NCI-H2081 (cell line): ENCODE data around the gene EPHA10.

Experiments used
- DNase-seq, 2 experiments: peaks; one replicate each; lab custom pipeline; 2025; lab: John Stamatoyannopoulos, UW

The EPHA10 gene

DNA sequence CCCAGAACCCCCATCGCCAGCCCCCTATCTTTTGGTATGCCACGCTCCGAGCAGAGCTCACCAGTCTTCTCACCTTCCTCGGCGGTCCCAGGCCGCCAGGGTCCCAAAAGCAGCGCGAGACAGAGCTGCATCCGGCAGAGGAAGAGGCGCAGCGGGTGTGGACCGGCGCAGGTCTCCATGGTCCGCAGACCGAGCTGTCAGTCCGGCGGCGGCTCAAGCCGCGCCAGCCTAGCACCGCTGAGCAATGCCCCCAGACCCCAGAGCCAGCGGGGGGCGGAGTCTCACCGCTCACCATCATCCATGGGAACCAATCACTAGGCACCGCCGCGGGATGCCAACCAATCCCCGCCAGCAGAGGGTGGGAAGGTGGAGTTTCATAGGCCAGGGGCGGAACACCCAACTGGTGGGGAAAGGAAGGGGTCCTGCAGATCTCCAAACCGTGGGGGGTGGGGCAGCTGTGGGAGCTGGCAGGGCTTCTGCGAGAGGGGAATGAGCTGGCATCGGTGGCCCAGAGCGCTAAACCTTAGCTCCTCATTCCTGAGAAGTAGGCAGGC is at the start of gene EPHA10:
TSS of gene EPHA10 (minus strand) at position 233 of the 554 bp plus-strand sequence. CDS start at position 179, 54 bp downstream.
- peak; percentile 83 to 87 for DNase-seq

DNA sequence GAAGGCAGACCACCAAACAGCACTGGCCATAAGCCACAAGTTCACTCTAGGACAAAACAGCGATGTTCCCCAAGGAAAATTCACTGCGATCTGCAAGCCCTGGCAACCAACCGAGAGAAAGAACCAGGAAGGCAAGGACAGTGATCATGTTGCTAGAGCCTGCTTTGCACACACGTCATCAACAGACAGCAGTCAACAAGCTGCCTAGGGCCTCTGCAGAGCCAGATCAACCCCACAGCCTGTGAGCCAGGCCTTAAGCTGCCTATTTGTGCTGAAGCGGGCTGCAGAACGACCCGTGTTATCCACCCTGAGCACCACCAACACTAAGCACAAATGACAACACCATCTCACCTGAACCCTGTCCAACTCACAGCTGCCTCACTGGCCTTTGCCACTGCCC is 49.3 kb upstream of the EPHA10 start:
- no peak for DNase-seq

DNA sequence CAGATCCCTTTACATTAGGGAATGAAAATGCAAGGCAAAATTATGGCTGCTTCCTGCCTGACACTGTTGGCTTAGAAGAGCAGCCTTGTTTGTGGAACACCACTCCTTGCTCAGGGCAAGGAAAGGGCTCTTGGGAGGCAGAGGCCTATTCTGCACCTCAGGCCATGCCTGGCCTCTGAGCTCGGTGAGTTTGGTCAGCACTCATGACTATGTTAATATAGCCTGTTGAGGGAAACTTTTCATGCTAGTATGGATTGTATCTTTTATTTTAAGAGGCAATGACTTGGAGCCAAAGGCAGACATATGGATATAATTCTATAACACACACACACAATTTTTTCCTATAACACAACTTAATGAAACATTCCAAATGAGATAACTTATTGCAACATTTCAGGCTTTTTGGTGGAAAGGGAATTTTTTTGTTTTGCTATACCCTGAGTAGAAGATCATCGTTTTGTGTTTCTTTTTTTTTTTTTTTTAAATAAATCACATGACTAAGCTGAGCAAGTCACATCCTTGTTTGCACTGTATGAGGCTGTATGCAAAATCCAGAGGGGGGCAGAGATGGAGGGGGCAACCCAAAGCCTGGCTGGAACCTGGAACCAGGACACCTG is 48.7 kb upstream of the EPHA10 start:
- no peak for DNase-seq

DNA sequence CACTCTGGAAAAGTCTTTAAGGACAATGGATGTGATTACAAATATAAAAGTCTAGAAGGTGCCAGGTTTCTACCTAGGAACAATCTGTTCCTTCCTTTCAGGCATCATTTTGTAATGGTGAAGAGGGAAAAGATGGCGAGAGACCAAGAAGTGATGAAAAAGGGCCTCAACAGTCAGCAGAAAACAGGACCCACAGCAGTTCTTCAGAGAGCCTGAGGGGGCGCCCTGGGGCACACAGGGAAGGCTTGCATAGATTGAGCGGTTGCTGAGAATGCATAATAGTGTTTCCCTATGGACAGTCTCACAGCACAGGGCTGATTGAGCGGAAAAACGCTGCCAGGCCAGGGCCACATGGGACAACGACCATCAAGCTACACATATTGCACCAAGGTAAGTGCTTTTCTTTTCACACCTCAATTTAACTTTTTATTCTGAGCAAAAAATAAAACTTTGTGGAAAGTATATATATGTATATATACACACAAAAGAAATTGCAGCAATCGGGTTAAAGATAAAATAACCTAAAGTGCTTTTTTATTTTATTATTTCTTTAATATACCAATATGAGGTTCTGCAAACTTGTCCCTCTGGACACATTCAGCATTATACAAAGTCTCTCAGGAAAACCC is 46.2 kb upstream of the EPHA10 start:
- DNase-seq, result peak; percentile 87 to 88

DNA sequence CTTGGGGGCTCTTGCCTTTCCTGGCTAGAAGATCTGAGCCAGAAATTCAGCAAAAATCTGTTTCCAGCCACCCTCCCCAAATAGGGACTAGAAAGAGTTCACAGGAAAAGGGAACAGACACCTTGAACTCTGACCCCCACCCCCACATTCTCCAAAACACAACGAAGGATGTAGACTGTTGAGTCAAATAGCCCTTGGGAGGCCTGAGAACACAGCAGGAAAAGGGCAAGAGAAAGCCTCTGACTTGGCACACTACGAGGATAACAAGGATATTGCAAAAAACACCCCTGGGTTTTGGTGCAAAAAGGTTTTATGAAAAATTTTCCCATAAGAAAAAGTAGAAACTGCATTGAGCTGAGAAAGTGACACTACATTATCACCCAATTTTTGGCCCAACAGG is 45.0 kb upstream of the EPHA10 start:
- no peak for DNase-seq

DNA sequence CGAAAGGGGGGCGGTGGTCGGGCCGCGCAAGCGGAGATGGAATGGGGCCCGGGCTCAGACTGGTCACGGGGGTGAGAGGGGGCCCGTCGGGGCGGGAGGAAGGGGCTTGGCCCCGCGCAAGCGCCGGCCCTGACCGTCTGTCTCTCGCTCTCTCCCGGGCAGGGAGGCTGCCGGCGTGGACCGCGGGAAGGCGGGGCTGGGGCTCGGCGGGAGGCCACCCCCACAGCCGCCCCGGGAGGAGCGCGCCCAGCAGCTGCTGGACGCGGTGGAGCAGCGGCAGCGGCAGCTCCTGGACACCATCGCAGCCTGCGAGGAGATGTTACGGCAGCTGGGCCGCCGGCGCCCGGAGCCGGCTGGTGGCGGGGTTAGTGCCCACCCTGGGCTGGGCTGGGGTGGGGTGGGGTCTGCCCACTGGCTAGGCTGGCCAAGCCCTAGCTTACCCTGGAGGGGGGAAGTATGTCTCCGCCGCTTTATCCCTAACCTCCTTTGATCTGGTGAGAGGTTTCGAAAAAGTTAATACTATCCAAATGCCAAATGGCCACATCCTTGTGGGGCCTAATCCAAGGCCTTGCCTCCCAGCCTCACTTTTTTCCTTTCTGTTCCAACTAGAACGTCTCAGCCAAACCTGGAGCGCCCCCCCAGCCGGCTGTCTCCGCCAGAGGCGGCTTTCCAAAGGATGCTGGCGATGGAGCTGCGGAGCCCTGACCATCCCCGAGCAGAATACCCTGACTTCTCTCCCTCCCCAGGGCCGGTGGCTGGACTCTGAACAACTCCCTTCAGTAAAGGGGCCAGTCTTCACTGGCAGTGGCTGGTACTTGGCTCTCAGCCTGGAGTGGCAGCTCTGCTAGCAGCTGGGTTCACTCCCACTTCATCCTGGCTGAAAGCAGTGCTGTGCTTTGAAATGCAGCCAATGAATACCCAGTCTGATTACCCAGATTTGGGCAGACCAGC is 43.7 kb upstream of the EPHA10 start:
- peak; percentile 75 to 91 for DNase-seq

DNA sequence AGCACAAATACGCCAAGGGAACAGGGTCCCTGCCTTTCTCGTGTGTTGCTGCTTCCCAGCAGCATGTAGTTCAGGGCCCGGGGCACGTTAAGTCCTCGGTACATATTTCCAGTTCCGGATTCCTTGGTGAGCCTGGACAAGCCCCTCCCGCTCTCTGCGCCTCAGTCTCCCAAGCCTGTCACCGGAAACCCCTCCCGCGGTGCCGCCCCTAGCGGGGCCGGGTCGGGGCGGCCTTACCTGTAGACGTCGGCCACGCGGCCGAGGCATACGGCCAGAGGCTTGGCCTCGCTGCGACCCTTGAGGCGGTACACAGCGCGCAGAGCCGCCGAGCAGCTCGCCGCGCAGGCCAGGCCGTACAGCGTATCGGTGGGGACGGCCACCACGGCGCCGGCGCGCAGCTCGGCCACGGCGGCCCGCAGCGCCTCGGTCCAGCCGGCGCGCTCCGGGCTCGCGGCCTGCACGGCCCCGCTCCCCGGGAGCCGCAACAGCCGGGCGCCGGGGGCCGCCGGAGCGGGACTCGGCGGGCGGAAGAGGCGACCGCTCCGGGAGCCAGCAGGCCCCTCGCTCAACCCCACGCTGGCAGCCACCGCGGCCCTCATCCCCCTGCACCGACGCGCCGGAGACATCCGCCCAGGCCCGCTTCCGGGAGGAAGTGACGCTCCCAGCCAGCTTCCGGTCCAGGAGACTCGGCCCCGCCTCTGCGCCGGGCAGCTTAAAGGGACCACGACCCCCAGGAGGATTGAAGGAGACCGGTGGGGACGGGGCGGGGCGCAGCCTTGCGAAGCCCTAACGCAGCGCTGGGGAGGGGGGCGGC is 42.8 kb upstream of the EPHA10 start, which contains the start of the genes C1orf122 and YRDC:
TSS of gene C1orf122 (plus strand) at position 236 of the 814 bp plus-strand sequence. CDS start 615 bp downstream, outside the sequence.
TSS of gene YRDC (minus strand) at position 654 of the 814 bp plus-strand sequence. CDS start at position 626, 28 bp downstream.
- peak; percentile 96 for DNase-seq

DNA sequence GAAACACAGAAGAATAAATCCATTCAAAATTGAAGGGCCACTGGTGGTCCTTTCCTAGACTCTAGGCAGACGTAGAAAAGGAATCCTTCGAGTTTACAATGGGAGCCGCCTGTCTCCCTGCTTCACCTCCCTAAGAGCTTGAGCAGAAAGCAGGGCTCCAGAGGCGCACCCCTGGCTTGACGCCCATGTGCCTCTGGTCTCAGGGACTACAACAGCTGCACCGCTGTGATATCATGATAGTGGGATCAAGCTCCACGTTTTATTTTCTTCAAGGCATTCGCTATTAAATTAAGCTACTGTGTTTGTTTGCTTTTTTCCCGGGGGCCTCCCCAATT is 42.3 kb upstream of the EPHA10 start:
- no peak for DNase-seq

DNA sequence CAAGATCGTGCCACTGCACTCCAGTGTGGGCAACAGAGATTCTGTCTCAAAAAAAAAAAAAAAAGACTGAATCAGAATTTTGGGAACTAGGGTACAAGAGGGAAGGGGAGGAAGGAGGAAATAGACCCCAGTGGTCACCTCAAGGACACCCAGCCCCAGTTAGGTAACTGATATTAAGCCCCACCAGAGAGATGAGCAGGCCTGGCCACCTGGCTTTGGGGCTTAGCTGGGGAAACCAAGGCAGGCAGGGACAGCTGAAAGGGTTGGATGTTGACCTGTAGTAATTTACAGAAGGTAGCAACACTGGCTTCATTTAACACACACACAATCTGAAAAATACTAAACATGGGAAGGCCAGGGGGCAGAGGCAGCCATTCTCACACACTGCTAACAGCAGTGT is 37.5 kb upstream of the EPHA10 start:
- DNase-seq, result no peak

DNA sequence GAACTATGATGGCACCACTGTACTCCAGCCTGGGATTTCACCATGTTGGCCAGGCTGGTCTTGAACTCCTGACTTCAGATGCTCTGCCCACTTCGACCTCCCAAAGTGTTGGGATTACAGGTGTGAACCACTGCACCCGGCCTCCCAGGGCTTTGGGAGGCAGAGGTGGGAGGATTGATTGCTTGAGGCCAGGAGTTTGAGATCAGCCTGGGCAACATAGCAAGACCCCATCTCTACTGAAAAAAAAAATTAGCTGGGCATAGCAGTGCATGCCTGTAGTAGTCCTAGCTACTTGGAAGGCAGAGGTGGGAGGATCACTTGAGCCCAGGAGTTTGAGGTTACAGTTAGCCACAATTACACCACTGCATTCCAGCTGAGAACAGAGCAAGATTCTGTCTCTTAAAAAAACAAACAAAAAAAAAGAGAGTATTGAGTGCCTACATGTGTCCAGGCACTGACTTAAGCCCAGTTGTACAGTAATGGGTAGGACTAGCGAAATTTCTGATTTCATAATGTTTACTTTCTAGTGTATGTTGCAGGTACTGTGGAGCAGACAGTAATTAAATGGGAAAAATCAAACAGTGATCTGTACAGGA is 32.9 kb upstream of the EPHA10 start:
- no peak for DNase-seq

DNA sequence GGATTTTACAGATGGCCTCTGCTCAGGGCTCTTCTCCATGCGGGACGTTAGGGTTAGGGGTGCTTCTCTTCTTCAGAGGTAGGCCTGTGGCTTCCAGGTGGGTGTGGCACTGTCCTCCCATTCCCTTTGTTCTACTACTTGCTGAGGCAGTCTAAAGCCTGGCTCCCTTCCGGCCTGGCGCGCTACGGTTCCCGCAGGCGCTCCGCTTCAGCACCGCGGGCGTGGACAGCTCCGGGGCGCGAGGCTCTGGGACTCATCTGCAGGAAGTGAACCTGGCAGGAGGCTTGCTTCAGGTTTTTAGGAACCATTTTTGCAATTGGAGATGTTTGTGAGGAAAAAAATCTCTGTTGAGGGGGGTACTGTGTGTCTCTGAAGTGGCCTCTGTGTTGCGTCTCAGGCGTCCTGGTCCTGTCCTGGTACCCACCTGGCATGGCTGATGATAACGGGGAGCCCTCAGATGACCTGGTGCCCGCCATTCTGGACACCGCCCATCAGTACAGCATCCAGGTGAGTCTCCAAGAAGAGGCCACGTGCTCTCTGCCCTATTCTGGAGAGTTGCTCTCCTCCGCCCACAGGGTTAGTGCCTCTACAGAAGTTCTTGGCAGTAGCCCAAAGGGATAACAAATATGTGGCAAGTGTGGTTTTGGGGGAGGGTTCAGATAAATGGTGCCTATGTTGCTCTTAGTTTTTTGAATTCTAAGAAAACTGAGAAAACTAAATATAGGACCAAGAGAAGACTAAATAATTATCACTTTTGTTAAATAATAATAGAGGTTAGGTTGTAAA is 30.6 kb upstream of the EPHA10 start:
- DNase-seq, result peak; percentile 34 to 65

DNA sequence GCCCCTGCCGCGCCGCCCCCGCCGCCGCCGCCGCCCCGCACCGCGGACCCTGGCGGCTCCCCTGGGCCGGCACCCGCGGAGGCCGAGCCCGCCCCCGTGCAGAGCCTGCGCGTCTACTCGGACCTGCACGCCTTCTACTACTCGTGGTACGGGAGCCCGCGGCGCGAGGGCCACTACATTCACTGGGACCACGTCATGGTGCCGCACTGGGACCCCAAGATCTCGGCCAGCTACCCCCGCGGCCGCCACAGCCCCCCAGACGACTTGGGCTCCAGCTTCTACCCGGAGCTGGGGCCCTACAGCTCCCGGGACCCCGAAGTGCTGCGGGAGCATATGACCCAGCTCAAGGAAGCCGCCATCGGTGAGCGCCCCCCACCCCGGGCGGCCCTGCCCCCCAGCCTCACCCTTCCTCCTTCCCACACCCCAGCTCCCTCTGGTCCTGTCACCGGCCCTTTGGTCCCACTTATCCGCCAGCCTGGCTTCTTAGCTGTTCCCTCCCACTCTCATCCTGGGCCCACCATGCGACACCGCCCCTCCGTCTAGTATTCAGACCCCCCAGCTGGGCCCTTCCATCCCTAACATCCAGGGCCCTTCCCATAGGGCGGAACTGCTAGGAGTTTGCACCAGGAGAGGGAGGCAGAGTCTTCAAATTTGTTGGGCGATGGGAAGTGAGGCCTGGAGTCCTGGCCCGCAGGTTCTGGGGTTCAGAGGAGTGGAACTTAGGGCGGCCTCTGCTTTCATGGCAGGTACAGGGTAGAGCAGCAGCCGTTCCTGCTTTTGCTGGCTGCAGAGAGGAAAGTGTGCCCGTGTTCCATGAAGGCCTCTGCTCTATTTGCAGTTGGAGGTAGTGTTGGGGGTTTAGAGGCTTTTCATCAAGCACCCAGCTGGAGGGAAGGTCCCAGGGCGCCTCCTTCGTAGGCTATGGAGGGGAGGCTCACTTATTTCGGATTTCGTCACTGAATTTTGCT is 29.7 kb upstream of the EPHA10 start:
- DNase-seq, result peak; percentile 22 to 52

DNA sequence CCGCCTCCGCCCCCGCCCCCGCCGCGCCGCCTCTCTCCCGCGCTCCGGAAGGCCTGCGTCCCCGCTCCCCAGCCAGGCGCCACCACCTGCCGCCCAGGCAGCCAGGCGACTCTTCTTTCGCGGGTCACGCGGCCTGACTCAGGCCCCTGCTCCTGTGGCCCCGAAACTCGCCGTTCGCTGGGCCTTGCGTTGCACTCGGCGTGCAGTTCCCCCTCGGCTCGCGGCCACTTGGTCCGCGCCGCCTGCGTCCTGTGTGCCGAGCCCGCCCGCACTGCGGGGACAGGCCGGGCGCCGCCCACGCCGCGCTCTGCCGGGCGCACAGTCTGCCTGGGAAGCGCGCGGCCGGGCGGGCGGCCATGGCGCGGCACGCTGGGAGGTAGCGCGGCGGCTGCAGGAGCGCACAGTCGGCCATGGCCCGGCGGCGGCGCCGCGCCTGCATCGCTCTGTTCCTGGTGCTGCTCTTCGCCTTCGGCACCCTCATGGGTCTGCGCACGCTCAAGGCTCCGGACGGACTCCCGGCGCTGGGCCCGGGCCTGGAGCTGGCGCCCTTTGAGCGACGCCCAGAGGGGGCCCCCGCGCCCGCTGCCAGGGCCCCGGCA is 29.0 kb upstream of the EPHA10 start, which contains the start of gene MANEAL:
TSS of gene MANEAL (plus strand) at position 75 of the 599 bp plus-strand sequence. CDS start at position 411, 336 bp downstream.
- DNase-seq, result peak; percentile 74 to 83

DNA sequence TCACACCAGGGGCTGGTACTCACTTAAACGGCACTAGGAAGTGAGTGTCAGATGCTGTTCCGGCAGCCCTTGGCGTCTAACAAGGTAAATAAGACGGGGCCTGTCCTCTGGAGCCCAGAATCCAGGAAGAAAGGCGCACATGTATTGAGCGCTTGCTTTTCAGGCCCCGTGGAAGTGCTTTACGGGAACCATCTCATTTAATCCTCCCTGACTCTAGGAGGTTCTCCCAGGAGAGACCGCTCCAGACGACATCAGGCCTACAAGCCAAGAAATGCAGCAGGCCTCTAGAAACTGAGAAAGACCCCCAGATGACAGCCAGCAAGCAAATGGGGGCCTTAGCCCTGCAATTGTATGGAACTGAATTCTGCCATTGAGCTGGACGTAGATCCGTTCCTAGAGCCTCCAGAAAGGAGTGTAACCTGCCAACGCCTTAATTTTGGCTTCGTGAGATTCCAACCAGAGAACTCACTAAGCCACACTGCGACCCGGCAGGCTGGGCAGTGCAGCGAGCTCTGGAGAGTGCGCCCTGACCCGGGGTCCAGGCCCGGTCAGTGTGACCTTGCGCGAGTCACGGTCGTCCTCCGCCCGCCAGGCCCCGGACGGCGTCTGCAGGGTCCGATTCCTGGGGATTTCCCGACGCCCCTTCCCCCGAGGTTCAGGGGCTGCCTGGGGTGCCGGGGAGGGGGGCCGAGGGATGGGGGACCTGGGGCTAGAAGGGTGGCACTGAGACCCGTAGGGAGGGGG is 28.2 kb upstream of the EPHA10 start:
- no peak for DNase-seq

DNA sequence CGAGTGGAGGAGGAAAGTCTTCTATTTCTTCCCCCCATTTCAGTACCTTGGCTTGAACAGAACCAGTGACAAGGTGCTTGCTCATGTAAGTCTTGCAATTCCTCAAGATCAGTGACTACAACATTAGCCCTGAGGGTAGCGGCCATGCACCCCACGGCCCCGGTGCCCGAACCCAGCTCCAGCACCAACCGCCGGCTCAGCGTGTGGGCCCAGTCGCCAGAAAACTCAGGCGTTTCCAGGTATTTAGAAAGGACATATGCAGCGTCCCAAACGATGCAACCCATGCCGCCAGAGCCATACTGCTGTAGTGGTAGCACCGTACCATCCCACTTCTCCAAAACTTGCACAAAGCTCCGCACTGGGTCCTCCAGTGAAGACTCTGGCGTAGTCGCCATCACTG is 17.6 kb upstream of the EPHA10 start:
- no peak for DNase-seq

DNA sequence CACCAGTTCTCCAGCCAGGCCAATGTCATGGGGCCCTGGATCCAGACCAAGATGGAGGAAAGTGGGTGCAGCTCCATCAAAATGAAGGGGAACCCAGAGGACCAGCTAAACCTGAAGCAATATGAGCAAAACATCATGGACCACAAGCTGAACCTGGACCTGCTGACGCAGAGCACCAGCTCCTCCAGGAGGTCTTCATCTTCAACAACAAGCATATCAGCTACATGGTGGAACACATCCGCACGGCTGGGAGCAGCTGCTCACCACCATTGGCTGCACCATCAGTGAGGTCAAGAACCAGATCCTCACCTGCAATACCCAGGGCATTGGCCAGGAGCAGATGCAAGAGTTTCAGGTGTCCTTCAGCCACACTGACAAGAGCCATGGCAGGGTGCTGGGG is 13.7 kb upstream of the EPHA10 start:
- DNase-seq, result no peak

DNA sequence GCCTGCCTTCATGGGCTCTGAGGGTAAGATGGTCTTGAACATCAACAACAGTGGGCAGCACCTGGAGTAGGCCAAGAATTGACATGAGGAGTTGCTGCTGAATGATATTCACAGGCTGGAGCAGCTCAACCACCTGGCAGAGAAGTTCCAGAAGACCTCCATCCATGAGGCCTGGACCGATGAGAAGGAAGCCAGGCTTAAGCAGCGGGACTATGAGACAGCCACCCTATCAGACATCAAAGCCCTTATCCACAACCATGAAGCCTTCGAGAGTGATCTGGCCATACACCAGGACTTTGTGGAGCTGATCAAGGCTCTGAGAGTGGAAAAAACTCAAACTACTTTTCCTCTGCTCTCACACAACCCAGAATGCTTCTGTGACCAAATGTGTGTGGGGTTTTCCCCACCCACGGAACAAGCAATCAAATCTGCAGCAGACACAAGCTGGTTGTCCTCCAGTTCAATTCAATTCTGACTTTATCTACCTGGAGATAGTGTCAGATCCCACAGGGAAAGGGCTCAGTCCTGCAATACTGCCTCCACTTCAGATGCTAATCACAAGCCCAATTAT is 12.1 kb upstream of the EPHA10 start:
- no peak for DNase-seq
